ENCODE data around the gene FDX1.
A peak's percentile ranks its signal among the peaks of the same experiment; 100 is the strongest.

FDX1 gene

GRCh38 chr11:110431051-110431672 is 1.4 kb downstream of the FDX1 start:
- DNase-seq (ENCODE audit: extremely low read depth in 1 of 2, low read depth in 1 of 2): no peak

DNA sequence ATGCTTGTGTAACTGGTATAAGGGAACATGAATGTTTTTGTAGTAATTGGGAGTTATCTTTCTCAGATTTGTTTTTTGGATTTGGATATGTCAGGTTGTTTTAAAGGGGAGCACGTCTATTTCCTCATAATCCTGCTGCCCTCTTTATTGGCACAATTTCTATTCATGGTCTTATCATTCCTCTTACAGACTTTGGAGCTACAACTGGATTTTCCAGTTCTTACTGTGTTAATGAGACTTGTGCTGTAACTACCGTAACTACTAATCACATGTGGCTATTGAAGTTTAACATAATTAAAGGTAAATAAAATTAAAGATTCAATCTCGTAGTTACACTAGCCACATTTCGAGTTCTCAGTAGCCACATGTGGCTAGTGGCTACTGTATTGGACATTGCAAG is 1.9 kb downstream of the FDX1 start:
- no peak for DNase-seq (ENCODE audit: extremely low read depth in 1 of 2, low read depth in 1 of 2)

GRCh38 chr11:110432713-110433392 is 3.1 kb downstream of the FDX1 start:
- no peak for DNase-seq (ENCODE audit: extremely low read depth in 1 of 2, low read depth in 1 of 2)

DNA sequence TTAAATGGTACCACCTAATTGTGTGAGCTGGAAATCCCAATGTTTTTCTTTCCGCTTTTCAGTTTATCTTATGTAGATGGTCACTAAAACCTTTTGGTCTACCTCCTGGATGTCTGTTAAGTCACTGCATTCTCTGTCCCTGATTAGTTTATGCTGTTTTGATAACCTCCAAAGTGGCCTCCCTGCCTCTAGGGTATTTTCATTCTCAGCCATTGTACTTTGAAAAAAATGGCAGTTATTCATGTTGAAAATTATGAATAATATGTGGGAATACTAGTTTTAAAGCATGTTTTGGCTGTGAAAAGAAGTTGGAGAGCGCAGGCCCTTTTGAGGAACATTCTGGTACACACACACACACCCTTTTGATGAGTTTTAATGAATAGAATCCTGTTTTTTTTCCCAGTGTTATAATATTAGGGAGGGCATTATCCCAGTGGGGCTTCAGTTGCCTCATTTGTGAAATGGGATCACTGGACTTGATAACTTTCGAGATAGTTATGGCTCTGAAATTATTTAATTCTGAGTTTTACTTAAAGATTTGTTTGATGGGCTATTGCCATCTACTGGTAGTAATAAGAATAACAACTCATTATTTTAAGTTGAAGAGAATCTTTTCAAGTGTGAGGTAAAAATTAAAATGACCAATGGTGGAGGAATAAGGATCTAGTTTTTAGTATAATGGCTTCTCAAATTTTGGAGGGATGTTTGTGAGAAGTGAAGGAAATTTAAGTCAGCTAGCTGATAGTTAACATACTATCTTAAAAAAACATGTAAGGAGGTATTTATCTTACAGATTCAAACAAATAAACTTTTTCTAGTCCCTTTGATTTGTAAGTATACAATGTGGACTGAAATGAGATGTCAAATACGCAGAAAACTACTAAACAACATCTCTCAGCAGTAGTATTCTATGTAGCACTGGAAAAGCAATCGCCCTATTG is 3.9 kb downstream of the FDX1 start:
- DNase-seq (ENCODE audit: extremely low read depth in 1 of 2, low read depth in 1 of 2): no peak

DNA sequence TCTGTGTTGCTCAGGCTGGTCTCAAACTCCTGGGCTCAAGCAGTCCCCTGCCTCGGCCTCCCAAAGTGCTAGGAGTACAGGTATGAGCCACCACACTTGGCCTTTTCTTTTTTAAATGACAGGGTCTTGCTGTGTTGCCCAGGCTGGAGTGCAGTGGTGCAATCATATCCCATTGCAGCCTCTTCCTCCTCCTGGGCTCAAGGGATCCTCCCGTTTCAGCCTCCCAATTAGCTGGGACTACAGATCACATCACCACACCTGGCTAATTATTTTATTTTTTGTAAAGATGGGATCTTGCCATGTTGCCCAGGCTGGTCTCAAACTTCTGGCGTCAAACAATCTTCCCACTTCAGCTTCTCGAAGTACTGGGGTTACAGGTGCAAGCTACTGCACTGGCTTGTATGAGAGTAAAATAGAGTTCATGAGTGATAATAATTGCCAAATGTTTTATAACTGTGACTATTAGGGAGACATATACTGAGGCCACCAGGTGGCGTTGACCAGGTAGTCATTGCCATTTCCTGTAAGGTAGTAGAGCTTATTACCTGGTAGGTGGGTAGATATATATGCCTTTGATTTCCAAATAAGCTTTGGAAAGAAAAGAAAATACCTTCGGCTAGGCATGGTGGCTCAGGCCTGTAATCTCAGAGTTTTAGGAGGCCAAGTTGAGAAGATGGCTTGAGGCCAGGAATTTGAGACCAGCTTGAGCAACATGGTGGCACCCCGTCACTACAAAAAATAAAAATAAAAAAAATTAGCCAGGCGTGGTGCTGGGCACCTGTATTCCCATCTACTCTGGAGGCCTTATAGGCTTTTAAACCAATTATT is 5.4 kb downstream of the FDX1 start:
- DNase-seq (ENCODE audit: extremely low read depth in 1 of 2, low read depth in 1 of 2): no peak

DNA sequence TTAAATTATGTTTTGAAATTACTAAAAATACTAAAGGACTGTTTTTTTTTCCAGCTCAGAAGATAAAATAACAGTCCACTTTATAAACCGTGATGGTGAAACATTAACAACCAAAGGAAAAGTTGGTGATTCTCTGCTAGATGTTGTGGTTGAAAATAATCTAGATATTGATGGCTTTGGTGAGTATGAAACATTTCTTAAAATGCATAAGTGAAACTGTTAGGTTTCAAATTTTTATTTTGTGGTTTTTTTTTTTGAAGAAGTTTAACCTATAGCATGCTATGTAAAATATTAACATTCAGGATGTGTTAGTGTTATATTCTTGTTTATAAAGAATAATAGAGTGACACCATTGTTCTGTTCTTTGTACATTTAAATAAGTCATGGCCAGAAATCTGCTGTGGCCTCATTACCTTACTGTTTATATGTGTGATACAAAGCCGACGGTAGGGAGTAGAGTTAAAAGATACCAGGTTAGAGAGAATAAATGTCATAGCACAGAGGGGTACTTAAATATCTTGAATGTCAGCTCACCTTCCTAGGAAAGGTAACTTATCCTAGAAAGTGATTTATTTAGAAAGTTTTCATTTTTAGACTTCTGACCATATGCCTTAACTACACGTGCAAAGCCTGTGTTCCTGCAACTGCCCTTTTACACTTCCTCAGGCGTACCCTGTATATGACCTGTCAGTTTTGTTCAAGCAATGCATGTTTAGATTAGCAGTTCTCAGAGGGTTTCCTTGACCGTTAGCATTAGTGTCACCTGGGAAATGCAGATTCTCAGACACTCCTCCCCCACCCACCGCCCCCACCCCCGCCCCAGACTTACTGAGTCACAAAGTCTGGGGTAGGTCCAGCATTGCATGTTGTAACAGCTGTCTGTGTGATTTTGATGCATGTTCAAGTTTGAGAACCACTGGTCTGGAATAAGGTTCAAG is 6.3 kb downstream of the FDX1 start:
- no peak for DNase-seq (ENCODE audit: extremely low read depth in 1 of 2, low read depth in 1 of 2)

- no peak for DNase-seq (ENCODE audit: extremely low read depth in 1 of 2, low read depth in 1 of 2)
Observed at GRCh38 chr11:110438017-110438416, 8.3 kb downstream of the FDX1 start.

DNA sequence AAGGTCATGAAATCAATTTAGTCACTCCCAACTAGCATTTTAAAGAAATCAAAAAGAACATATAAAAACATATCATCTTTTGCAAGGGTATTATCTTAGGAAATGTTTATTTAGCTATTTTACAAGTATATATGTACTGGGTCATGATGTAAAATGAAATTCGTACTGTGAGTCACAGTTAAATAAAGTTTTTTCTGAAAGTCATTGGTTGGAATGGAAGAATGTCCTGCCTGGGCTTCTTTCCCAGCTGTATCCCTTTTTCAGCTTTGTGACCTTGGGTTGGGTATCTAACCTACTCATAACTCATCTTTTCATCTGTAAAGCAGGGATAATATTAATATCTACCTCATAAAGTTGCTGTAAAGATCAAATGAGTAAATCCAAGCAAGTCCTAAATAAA is 15.7 kb downstream of the FDX1 start:
- no peak for DNase-seq (ENCODE audit: extremely low read depth in 1 of 2, low read depth in 1 of 2)

DNA sequence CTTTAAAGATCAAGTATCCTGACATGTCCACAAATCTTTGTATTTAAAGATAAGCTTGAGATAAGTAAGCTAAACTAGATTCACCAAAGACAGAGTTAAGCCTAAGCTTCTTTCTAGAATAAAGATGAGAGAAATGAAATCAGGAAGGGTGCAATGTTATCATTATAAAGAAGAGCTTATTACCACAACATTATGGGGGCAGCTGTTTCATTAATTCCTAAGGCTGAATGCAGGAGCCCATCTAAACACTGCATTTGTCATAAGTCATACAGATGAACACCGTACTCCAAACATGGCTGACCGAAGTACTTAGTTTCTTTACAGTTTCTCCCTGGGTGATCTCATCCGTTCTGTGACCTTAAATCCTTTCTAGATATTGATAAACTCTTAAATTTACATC is 16.3 kb downstream of the FDX1 start:
- no peak for DNase-seq (ENCODE audit: extremely low read depth in 1 of 2, low read depth in 1 of 2)

DNA sequence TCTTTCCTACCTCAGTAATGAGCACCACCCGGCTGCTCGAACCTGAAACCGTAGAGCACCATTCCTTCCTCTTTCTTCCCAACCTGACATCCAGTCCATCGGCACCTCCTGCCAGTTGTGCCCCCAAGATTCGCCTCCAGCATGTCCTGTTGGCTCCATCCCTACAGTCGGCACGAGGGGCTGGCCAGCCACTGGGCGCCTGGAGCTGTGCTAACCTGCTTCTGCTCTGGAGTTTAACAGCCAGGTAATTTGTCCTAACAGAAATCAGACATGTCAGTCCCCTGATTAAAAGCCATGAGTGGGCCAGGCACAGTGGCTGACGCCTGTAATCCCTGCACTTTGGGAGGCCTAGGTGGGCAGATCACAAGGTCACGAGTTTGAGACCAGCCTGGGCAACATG is 16.8 kb downstream of the FDX1 start:
- no peak for DNase-seq (ENCODE audit: extremely low read depth in 1 of 2, low read depth in 1 of 2)

DNA sequence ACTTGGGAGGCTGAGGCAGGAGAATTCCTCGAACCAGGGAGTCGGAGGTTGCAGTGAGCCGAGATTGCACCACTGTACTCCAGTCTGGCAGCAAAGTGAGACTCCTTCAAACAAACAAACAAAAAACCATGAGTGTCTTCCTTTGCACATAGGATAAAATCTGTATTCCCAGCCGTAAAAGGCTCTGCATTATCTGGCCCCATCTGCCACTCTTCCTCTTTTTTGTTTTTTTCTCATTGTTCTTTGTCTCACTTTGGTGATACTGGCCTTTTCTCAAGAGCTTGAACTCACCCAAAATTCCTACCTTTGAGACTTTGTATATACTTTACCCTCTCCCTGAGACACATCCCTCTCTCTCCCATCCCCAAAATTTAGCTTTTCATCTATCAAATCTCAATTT is 17.6 kb downstream of the FDX1 start:
- DNase-seq (ENCODE audit: extremely low read depth in 1 of 2, low read depth in 1 of 2): no peak

DNA sequence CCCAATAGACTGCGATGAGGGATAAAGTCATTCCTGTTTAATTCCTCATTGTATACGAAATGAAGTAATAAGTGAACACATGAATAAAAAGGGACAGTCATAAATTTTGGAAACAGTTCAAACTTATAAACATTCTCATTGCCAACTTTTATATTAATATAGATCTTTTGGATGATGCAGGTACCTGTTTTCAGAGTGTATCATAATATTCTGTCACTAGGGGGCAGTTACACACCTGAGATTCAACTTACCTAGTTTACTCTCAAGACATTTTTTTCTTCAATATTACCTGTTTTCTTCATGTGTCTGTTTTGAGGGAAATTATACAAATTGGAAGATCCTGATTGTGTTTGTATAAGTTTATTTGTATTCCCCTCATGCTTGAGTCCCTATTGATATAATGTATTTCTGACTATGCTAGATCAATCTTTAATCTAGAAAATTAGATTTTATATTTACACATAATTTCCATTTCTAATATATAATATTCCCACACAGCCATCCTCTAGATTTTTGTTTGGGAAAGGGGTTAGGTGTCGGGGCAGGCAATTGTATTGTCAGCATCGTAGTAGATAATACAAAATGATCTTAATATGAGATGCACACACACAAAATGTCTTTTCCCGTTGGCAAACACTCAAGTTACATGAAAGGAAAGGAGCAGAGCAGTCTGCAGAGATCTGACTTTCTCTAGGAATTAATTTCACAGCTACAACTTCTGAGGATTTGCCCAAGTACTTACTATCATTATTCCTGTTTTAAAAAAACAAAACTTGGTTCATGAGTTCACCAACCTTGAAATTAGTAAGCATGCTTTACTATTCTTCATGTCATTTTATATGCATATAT is 18.4 kb downstream of the FDX1 start:
- no peak for DNase-seq (ENCODE audit: extremely low read depth in 1 of 2, low read depth in 1 of 2)

DNA sequence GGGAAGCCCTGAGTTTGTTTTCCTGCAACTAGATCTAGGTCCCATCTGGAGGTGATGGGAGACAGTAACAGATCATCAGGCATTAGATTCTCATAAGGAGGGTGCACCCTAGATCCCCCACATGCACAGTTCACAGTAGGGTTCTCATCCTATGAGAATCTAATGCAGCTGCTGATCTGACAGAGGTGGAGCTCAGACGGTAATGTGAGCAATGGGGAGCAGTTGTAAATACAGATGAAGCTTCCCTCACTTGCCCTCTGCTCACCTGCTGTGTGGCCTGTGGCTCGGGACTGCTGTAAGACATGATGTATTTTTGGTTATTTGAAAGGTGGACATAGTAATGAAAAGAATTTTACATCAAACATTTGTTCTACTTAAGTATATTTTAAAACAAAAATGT is 20.5 kb downstream of the FDX1 start:
- no peak for DNase-seq (ENCODE audit: extremely low read depth in 1 of 2, low read depth in 1 of 2)

- DNase-seq (ENCODE audit: extremely low read depth in 1 of 2, low read depth in 1 of 2): no peak
Observed at GRCh38 chr11:110452720-110453119, 23.0 kb downstream of the FDX1 start.

GRCh38 chr11:110453684-110454354 is 24.1 kb downstream of the FDX1 start:
- no peak for DNase-seq (ENCODE audit: extremely low read depth in 1 of 2, low read depth in 1 of 2)

DNA sequence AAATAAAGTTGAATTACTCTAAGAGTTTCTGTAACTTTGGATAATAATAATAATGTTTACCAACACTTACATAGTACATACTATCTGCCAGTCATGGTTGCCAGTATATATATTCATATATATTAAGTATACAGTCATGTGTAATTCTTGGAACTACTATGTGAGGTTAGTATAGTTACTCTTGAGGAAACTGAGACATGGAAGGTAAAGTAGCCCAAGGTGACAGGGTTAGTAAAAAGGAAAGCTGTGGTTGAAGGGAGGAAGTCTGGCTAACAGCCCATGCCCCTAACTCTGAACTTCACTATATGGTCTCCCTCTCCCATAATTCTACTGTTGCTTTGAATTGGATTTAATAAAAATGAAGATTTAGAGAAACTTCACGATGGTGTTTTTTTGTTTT is 24.9 kb downstream of the FDX1 start:
- DNase-seq (ENCODE audit: extremely low read depth in 1 of 2, low read depth in 1 of 2): no peak

DNA sequence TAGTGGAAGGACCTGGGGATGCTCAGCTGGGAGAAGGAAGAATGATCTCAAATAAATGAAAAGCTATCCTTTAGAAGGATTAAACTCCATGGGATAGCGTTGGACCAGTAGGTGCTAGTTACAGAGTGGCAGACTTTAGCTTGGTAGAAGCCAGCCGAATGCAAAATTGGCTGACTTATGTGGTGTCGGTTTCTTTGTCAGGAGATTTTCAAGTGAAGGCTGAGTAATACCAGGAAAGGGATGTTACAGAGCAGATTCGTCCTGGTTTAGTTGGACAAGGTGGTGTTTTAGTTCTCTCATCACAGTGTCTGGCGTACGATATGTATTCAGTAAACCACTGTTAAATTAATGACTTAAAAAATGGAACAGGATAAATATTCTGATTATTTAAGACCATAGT is 26.0 kb downstream of the FDX1 start:
- no peak for DNase-seq (ENCODE audit: extremely low read depth in 1 of 2, low read depth in 1 of 2)

GRCh38 chr11:110463153-110463552 is 33.4 kb downstream of the FDX1 start:
- DNase-seq (ENCODE audit: extremely low read depth in 1 of 2, low read depth in 1 of 2): peak in 1 of 2 donors; percentile 13

All from stimulated activated CD8-positive, alpha-beta memory T cell treated with anti-CD3 and anti-CD28 coated beads, Interleukin-7, amount 100 ng/mL, for 48 hours (primary cell).